Loucy (cell line): ENCODE results near the gene MRPS26.
A peak's percentile ranks its signal among the peaks of the same experiment; 100 is the strongest.

Experiments used
- H2AFZ ChIP-seq: fragments of 200-600 bp; sonication (generic); 2 replicates; pipeline ENCODE4 v1.6.0; 2016; ENCODE audit warnings: antibody characterized with exemption, mild to moderate bottlenecking, low read length, moderate library complexity
- H3F3A ChIP-seq: fragments of 200-600 bp; 2 replicates; pipeline ENCODE4 v1.6.0; 2016; ENCODE audit warnings: antibody characterized with exemption, low read depth, mild to moderate bottlenecking
- H3K27me3 ChIP-seq: fragments of 200-600 bp; sonication (generic); 2 replicates; pipeline ENCODE4 v1.6.1; 2014; ENCODE audit warnings: low read length, mild to moderate bottlenecking; ENCODE audit not compliant: insufficient read depth, poor library complexity, severe bottlenecking
- H3K36me3 ChIP-seq: fragments of 200-600 bp; sonication (generic); 2 replicates; pipeline ENCODE4 v1.6.1; 2016; ENCODE audit warnings: low read length; ENCODE audit not compliant: insufficient read depth
- H3K4me1 ChIP-seq: fragments of 200-600 bp; sonication (generic); 2 replicates; pipeline ENCODE4 v1.5.1; 2014; ENCODE audit warnings: low read length, mild to moderate bottlenecking; ENCODE audit not compliant: insufficient read depth, poor library complexity, severe bottlenecking
- H3K4me2 ChIP-seq: fragments of 200-600 bp; sonication (generic); 2 replicates; pipeline ENCODE4 v1.6.0; 2014; ENCODE audit warnings: antibody characterized with exemption, low read length, low read depth, mild to moderate bottlenecking; ENCODE audit not compliant: poor library complexity, severe bottlenecking
- H3K4me3 ChIP-seq: fragments of 200-600 bp; sonication (generic); 2 replicates; pipeline ENCODE4 v1.5.1; 2014; ENCODE audit warnings: low read length, mild to moderate bottlenecking, mixed read lengths; ENCODE audit not compliant: poor library complexity, severe bottlenecking
- H3K79me2 ChIP-seq: fragments of 200-600 bp; sonication (generic); 2 replicates; pipeline ENCODE4 v1.6.1; 2014; ENCODE audit warnings: low read length; ENCODE audit not compliant: insufficient read depth
- H3K9ac ChIP-seq: fragments of 200-600 bp; sonication (generic); 2 replicates; pipeline ENCODE4 v1.6.0; 2014; ENCODE audit warnings: mild to moderate bottlenecking, low read depth, low read length, moderate library complexity; ENCODE audit not compliant: poor library complexity, severe bottlenecking
- H3K9me2 ChIP-seq: fragments of 200-600 bp; sonication (generic); replicated peaks from 2 replicates; pipeline ENCODE4 v1.6.1; 2016; ENCODE audit warnings: low read depth, low read length, mixed read lengths
- H3K9me3 ChIP-seq: fragments of 200-600 bp; sonication (generic); 2 replicates; pipeline ENCODE4 v1.6.1; 2014; ENCODE audit warnings: mild to moderate bottlenecking, antibody characterized with exemption, low read length, low read depth; ENCODE audit not compliant: insufficient read depth
- H4K20me1 ChIP-seq: fragments of 200-600 bp; sonication (generic); 2 replicates; pipeline ENCODE4 v1.6.0; 2014; ENCODE audit warnings: antibody characterized with exemption, low read length, mild to moderate bottlenecking; ENCODE audit not compliant: insufficient read depth, poor library complexity, severe bottlenecking
- EZH2phosphoT487 ChIP-seq: fragments of 200-600 bp; IDR thresholded peaks from 2 replicates; pipeline ENCODE4 v1.6.1; 2018; ENCODE audit warnings: antibody characterized with exemption, mild to moderate bottlenecking, moderate library complexity, borderline replicate concordance
- TF ChIP-seq, protein P1 (sequence below): fragments of 200-600 bp; sonication (generic); conservative IDR thresholded peaks from 2 replicates; pipeline ENCODE4 v1.5.1; 2014; ENCODE audit warnings: mild to moderate bottlenecking, antibody characterized with exemption, low read length

MRPS26 gene

DNA sequence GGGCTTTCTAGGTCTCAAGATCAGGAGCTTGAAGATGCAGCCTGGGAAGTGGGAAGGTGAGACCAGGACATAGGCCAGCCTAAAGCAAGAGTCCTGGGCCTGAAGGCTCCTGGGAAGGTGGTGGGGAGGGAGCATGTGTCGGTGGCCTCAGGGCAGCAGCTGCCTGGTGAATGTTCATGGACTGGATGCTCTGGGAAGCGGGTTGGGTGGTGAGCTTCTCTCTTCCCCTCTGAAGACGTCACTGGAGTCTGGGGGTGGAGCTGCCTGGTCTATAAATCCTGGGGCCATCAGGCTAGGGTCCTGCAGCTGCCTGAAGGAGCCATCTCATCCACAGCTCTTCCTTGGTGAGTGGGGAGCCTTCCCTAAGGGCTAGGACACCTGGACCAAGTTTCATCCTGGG lies 2.5 kb upstream of the MRPS26 start, which contains the start of gene GNRH2:
Gene GNRH2, plus strand, starts transcription at position 301 of the 400 bp plus-strand sequence. CDS start 793 bp downstream, outside the sequence.
- H3K9me2 ChIP-seq = no peaks in the 10 kb centered on the region
- H3K36me3 ChIP-seq = peaks cover 22% of the 10 kb centered on the region; the same call in 1 of the 2 replicates
- no peak within 1 kb of the TSS for H3K4me2 ChIP-seq
- no peak within 1 kb of the TSS for H3K9ac ChIP-seq
- H3K27me3 ChIP-seq = peaks cover 5% of the 10 kb centered on the region
- H3K9me3 ChIP-seq = no peaks in the 10 kb centered on the region
- H3K4me1 ChIP-seq = peaks cover 18% of the 10 kb centered on the region
- H3K4me3 ChIP-seq = no peak within 1 kb of the TSS
- H3F3A ChIP-seq = no peaks in the 10 kb centered on the region
- H2AFZ ChIP-seq = no peak within 1 kb of the TSS
- TF ChIP-seq, protein P1, sequence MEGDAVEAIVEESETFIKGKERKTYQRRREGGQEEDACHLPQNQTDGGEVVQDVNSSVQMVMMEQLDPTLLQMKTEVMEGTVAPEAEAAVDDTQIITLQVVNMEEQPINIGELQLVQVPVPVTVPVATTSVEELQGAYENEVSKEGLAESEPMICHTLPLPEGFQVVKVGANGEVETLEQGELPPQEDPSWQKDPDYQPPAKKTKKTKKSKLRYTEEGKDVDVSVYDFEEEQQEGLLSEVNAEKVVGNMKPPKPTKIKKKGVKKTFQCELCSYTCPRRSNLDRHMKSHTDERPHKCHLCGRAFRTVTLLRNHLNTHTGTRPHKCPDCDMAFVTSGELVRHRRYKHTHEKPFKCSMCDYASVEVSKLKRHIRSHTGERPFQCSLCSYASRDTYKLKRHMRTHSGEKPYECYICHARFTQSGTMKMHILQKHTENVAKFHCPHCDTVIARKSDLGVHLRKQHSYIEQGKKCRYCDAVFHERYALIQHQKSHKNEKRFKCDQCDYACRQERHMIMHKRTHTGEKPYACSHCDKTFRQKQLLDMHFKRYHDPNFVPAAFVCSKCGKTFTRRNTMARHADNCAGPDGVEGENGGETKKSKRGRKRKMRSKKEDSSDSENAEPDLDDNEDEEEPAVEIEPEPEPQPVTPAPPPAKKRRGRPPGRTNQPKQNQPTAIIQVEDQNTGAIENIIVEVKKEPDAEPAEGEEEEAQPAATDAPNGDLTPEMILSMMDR = no peak
- TF ChIP-seq EZH2phosphoT487 = no peak
- H3K79me2 ChIP-seq = peaks cover 25% of the 10 kb centered on the region
- peaks cover 21% of the 10 kb centered on the region for H4K20me1 ChIP-seq

DNA sequence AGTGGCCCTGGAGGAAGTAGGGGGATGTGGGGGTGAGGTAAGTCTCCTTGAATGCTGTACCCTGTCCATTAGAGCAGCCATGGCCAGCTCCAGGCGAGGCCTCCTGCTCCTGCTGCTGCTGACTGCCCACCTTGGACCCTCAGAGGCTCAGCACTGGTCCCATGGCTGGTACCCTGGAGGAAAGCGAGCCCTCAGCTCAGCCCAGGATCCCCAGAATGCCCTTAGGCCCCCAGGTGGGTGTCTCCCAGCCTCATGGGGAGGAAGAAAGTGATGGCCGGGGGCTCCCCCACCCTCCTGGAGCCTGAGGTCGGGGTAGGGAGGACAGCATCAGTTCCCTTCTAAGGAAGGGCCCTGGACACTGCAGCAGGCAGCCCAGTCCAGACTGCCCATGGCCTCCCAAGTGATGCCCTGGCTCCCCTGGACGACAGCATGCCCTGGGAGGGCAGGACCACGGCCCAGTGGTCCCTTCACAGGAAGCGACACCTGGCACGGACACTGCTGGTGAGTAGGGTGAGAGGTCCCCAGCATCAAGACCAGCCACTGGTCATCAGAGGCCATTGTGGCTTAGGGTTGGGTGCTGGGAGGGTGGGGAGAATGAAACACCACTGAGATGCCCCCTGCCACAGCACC lies 1.4 kb upstream of the MRPS26 start:
- H2AFZ ChIP-seq = no peak overlapping the region
- peaks cover 24% of the 10 kb centered on the region; the same call in 1 of the 2 replicates for H3K36me3 ChIP-seq
- no peaks in the 10 kb centered on the region for H3K9me2 ChIP-seq
- H3K4me1 ChIP-seq = peaks cover 18% of the 10 kb centered on the region
- H3K4me2 ChIP-seq = peak overlapping the region; percentile 89
- peaks cover 5% of the 10 kb centered on the region for H3K27me3 ChIP-seq
- no peaks in the 10 kb centered on the region for H3F3A ChIP-seq
- H3K9me3 ChIP-seq = no peaks in the 10 kb centered on the region
- TF ChIP-seq EZH2phosphoT487 = no peak
- TF ChIP-seq, protein P1 = no peak
- H3K4me3 ChIP-seq = no peak overlapping the region
- peaks cover 21% of the 10 kb centered on the region for H4K20me1 ChIP-seq
- peaks cover 30% of the 10 kb centered on the region for H3K79me2 ChIP-seq
- H3K9ac ChIP-seq = peak overlapping the region; percentile 88

DNA sequence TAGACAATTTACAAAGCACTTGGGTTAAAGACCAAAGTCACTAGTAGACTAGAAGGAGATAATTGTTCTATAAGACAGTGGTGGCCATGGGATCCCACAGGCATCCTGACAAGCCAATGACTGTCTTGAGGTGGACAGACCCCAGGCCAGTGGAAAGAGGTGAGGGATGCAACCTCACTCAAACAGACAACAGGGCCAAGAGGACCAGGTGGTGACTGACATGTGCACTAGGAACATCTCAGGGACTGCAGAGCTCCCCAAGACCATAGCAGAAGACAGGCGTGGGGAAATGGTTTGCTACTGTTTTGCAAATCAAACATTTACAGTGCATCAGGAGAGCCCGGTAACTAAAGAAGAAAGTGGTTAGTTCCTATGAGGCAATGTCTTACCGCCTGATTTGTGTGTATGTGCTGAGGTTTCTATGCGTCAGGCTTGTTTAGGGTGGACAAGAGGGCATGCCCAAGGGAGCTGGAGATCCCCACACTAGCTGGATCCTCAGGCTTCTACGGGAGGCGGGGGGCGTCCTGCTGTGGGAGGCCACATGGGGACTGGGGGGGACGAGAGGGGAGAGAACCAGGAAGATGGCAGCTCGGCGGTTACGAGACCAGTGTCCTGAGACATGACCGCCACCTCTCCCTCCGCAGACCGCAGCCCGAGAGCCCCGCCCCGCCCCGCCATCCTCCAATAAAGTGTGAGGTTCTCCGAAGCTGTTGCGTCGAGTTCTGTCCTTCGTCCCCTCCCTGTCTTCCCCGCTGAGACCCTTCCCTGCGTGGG lies 623 bp upstream of the MRPS26 start:
- peaks cover 5% of the 10 kb centered on the region for H3K27me3 ChIP-seq
- no peak for TF ChIP-seq EZH2phosphoT487
- TF ChIP-seq, protein P1 = no peak
- peaks cover 21% of the 10 kb centered on the region for H4K20me1 ChIP-seq
- peaks cover 18% of the 10 kb centered on the region for H3K4me1 ChIP-seq
- peak overlapping the region; percentile 93 for H3K4me3 ChIP-seq
- H3K36me3 ChIP-seq = peaks cover 21% of the 10 kb centered on the region; the same call in 1 of the 2 replicates
- H3K4me2 ChIP-seq = peak overlapping the region; percentile 89
- H3K79me2 ChIP-seq = peaks cover 30% of the 10 kb centered on the region
- H3F3A ChIP-seq = no peaks in the 10 kb centered on the region
- H3K9ac ChIP-seq = peak overlapping the region; percentile 88
- no peaks in the 10 kb centered on the region for H3K9me2 ChIP-seq
- H3K9me3 ChIP-seq = no peaks in the 10 kb centered on the region
- peak overlapping the region; percentile 81 for H2AFZ ChIP-seq
